Panc1 (cell line): ENCODE measurements around the gene APEH.

ENCODE experiments used
- POLR2AphosphoS5 ChIP-seq: IDR thresholded peaks from 2 replicates; pipeline ENCODE4 v1.6.1; 2012; ENCODE audit warnings: mild to moderate bottlenecking, low read depth, low read length, moderate library complexity
- SIN3A ChIP-seq: IDR thresholded peaks from 2 replicates; pipeline ENCODE4 v1.6.1; 2012; ENCODE audit warnings: low read depth, mild to moderate bottlenecking, low read length, moderate library complexity, borderline replicate concordance; ENCODE audit not compliant: insufficient read depth
- TF ChIP-seq, protein P1 (sequence below), 2 experiments: IDR thresholded peaks; 2 replicates each; pipeline ENCODE4 v1.6.1; 2011 to 2012; ENCODE audit warnings: low read depth in 2 of 2, control low read depth in 1 of 2, low read length in 1 of 2, mild to moderate bottlenecking in 1 of 2, moderate library complexity in 1 of 2; ENCODE audit not compliant: insufficient read depth in 1 of 2
- TF ChIP-seq, protein P2 (sequence below): fragments of 450-650 bp; IDR thresholded peaks from 2 replicates; pipeline ENCODE4 v1.5.1; 2017; ENCODE audit warnings: mild to moderate bottlenecking

DNA sequence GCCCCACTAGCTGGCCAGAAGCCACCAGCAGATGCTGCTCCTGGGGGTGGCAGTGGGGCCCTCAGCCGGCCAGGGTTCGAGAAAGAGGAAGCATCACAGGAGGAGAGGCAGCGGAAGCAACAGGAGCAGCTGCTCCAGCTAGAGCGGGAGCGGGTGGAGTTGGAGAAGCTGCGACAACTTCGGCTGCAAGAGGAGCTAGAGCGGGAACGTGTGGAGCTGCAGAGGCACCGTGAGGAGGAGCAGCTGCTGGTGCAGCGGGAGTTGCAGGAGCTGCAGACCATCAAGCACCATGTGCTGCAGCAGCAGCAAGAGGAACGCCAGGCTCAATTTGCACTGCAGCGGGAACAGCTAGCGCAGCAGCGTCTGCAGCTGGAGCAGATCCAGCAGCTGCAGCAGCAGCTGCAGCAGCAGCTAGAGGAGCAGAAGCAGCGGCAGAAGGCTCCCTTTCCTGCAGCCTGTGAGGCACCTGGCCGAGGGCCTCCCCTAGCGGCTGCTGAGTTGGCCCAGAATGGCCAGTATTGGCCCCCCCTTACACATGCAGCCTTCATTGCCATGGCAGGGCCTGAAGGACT is 17.5 kb upstream of the APEH start:
- TF ChIP-seq, protein P1, sequence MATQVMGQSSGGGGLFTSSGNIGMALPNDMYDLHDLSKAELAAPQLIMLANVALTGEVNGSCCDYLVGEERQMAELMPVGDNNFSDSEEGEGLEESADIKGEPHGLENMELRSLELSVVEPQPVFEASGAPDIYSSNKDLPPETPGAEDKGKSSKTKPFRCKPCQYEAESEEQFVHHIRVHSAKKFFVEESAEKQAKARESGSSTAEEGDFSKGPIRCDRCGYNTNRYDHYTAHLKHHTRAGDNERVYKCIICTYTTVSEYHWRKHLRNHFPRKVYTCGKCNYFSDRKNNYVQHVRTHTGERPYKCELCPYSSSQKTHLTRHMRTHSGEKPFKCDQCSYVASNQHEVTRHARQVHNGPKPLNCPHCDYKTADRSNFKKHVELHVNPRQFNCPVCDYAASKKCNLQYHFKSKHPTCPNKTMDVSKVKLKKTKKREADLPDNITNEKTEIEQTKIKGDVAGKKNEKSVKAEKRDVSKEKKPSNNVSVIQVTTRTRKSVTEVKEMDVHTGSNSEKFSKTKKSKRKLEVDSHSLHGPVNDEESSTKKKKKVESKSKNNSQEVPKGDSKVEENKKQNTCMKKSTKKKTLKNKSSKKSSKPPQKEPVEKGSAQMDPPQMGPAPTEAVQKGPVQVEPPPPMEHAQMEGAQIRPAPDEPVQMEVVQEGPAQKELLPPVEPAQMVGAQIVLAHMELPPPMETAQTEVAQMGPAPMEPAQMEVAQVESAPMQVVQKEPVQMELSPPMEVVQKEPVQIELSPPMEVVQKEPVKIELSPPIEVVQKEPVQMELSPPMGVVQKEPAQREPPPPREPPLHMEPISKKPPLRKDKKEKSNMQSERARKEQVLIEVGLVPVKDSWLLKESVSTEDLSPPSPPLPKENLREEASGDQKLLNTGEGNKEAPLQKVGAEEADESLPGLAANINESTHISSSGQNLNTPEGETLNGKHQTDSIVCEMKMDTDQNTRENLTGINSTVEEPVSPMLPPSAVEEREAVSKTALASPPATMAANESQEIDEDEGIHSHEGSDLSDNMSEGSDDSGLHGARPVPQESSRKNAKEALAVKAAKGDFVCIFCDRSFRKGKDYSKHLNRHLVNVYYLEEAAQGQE (IDR thresholded peaks at IDR 0.05; ENCODE audit: insufficient read depth in 1 of 2, low read depth in 2 of 2, low read length in 1 of 2): no peak
- TF ChIP-seq, protein P2, sequence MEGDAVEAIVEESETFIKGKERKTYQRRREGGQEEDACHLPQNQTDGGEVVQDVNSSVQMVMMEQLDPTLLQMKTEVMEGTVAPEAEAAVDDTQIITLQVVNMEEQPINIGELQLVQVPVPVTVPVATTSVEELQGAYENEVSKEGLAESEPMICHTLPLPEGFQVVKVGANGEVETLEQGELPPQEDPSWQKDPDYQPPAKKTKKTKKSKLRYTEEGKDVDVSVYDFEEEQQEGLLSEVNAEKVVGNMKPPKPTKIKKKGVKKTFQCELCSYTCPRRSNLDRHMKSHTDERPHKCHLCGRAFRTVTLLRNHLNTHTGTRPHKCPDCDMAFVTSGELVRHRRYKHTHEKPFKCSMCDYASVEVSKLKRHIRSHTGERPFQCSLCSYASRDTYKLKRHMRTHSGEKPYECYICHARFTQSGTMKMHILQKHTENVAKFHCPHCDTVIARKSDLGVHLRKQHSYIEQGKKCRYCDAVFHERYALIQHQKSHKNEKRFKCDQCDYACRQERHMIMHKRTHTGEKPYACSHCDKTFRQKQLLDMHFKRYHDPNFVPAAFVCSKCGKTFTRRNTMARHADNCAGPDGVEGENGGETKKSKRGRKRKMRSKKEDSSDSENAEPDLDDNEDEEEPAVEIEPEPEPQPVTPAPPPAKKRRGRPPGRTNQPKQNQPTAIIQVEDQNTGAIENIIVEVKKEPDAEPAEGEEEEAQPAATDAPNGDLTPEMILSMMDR: no peak
- TF ChIP-seq POLR2AphosphoS5 (no peak), SIN3A (no peak)
